GM23338 (cell line): ENCODE data around the gene OR2B6.
"Not testable (repeated sequence)": the region's sequence is repeated elsewhere in the genome, so short reads cannot be mapped to it uniquely, and the experiment has no call there.

ENCODE experiments used
- CREB1 ChIP-seq: fragments of 250-450 bp; sonication (Bioruptor Pico); IDR thresholded peaks from 2 replicates; pipeline ENCODE4 v1.5.0; 2020; ENCODE audit warnings: low read depth, mild to moderate bottlenecking, moderate library complexity
- CTCF ChIP-seq, 2 experiments: fragments of 200-600 bp in 1 of 2; sonication (generic) in 1 of 2; conservative IDR thresholded peaks; 2 replicates each; pipeline versions ENCODE4 v1.5.1 to v1.6.1; 2016 to 2017; ENCODE audit warnings: antibody characterized with exemption in 2 of 2, low read depth in 2 of 2, mild to moderate bottlenecking in 2 of 2, moderate library complexity in 1 of 2
- EZH2 ChIP-seq: fragments of 200-600 bp; sonication (generic); IDR thresholded peaks from one replicate; pipeline ENCODE4 v1.8.0; 2017; ENCODE audit warnings: antibody characterized with exemption, mild to moderate bottlenecking, low read depth; ENCODE audit not compliant: unreplicated experiment
- EZH2phosphoT487 ChIP-seq: fragments of 200-600 bp; sonication (generic); IDR thresholded peaks from one replicate; pipeline ENCODE4 v1.8.1; 2018; ENCODE audit warnings: antibody characterized with exemption; ENCODE audit not compliant: unreplicated experiment
- JUNB ChIP-seq: IDR thresholded peaks from one replicate; pipeline ENCODE4 v1.6.1; 2016; ENCODE audit warnings: antibody characterized with exemption; ENCODE audit not compliant: unreplicated experiment
- NANOG ChIP-seq: IDR thresholded peaks from 2 replicates; pipeline ENCODE4 v1.6.1; 2016; ENCODE audit warnings: antibody characterized with exemption, borderline replicate concordance
- POLR2AphosphoS5 ChIP-seq: IDR thresholded peaks from 2 replicates; pipeline ENCODE4 v1.6.1; 2016; ENCODE audit warnings: antibody characterized with exemption, low read depth
- ZNF114 ChIP-seq: fragments of 250-450 bp; sonication (Bioruptor Pico); IDR thresholded peaks from 2 replicates; pipeline ENCODE4 v1.5.0; 2020; ENCODE audit warnings: mild to moderate bottlenecking, moderate library complexity
- TF ChIP-seq, protein P1 (sequence below): IDR thresholded peaks from one replicate; pipeline ENCODE4 v1.6.1; 2018; ENCODE audit warnings: antibody characterized with exemption; ENCODE audit not compliant: unreplicated experiment
- TF ChIP-seq, protein P2 (sequence below): fragments of 250-450 bp; sonication (Bioruptor Pico); IDR thresholded peaks from 2 replicates; pipeline ENCODE4 v1.5.0; 2020; ENCODE audit warnings: mild to moderate bottlenecking, moderate library complexity

- TF ChIP-seq CTCF (conservative IDR thresholded peaks at IDR 0.05; ENCODE audit: low read depth in 2 of 2); ZNF114 (CRISPR knock-in tag); CREB1 (CRISPR knock-in tag); POLR2AphosphoS5; EZH2; JUNB; EZH2phosphoT487; NANOG: not testable (repeated sequence)
- TF ChIP-seq, protein P1, sequence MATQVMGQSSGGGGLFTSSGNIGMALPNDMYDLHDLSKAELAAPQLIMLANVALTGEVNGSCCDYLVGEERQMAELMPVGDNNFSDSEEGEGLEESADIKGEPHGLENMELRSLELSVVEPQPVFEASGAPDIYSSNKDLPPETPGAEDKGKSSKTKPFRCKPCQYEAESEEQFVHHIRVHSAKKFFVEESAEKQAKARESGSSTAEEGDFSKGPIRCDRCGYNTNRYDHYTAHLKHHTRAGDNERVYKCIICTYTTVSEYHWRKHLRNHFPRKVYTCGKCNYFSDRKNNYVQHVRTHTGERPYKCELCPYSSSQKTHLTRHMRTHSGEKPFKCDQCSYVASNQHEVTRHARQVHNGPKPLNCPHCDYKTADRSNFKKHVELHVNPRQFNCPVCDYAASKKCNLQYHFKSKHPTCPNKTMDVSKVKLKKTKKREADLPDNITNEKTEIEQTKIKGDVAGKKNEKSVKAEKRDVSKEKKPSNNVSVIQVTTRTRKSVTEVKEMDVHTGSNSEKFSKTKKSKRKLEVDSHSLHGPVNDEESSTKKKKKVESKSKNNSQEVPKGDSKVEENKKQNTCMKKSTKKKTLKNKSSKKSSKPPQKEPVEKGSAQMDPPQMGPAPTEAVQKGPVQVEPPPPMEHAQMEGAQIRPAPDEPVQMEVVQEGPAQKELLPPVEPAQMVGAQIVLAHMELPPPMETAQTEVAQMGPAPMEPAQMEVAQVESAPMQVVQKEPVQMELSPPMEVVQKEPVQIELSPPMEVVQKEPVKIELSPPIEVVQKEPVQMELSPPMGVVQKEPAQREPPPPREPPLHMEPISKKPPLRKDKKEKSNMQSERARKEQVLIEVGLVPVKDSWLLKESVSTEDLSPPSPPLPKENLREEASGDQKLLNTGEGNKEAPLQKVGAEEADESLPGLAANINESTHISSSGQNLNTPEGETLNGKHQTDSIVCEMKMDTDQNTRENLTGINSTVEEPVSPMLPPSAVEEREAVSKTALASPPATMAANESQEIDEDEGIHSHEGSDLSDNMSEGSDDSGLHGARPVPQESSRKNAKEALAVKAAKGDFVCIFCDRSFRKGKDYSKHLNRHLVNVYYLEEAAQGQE = not testable (repeated sequence)
- TF ChIP-seq, protein P2, sequence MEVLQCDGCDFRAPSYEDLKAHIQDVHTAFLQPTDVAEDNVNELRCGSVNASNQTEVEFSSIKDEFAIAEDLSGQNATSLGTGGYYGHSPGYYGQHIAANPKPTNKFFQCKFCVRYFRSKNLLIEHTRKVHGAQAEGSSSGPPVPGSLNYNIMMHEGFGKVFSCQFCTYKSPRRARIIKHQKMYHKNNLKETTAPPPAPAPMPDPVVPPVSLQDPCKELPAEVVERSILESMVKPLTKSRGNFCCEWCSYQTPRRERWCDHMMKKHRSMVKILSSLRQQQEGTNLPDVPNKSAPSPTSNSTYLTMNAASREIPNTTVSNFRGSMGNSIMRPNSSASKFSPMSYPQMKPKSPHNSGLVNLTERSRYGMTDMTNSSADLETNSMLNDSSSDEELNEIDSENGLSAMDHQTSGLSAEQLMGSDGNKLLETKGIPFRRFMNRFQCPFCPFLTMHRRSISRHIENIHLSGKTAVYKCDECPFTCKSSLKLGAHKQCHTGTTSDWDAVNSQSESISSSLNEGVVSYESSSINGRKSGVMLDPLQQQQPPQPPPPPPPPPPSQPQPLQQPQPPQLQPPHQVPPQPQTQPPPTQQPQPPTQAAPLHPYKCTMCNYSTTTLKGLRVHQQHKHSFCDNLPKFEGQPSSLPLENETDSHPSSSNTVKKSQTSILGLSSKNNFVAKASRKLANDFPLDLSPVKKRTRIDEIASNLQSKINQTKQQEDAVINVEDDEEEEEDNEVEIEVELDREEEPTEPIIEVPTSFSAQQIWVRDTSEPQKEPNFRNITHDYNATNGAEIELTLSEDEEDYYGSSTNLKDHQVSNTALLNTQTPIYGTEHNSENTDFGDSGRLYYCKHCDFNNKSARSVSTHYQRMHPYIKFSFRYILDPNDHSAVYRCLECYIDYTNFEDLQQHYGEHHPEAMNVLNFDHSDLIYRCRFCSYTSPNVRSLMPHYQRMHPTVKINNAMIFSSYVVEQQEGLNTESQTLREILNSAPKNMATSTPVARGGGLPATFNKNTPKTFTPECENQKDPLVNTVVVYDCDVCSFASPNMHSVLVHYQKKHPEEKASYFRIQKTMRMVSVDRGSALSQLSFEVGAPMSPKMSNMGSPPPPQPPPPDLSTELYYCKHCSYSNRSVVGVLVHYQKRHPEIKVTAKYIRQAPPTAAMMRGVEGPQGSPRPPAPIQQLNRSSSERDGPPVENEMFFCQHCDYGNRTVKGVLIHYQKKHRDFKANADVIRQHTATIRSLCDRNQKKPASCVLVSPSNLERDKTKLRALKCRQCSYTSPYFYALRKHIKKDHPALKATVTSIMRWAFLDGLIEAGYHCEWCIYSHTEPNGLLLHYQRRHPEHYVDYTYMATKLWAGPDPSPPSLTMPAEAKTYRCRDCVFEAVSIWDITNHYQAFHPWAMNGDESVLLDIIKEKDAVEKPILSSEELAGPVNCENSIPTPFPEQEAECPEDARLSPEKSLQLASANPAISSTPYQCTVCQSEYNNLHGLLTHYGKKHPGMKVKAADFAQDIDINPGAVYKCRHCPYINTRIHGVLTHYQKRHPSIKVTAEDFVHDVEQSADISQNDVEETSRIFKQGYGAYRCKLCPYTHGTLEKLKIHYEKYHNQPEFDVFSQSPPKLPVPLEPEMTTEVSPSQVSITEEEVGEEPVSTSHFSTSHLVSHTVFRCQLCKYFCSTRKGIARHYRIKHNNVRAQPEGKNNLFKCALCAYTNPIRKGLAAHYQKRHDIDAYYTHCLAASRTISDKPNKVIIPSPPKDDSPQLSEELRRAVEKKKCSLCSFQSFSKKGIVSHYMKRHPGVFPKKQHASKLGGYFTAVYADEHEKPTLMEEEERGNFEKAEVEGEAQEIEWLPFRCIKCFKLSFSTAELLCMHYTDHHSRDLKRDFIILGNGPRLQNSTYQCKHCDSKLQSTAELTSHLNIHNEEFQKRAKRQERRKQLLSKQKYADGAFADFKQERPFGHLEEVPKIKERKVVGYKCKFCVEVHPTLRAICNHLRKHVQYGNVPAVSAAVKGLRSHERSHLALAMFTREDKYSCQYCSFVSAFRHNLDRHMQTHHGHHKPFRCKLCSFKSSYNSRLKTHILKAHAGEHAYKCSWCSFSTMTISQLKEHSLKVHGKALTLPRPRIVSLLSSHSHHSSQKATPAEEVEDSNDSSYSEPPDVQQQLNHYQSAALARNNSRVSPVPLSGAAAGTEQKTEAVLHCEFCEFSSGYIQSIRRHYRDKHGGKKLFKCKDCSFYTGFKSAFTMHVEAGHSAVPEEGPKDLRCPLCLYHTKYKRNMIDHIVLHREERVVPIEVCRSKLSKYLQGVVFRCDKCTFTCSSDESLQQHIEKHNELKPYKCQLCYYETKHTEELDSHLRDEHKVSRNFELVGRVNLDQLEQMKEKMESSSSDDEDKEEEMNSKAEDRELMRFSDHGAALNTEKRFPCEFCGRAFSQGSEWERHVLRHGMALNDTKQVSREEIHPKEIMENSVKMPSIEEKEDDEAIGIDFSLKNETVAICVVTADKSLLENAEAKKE (CRISPR knock-in tag) = not testable (repeated sequence)
Measured at GRCh38 chr6:27943072-27943471, 14.0 kb upstream of the OR2B6 start.
